ENCODE results near the gene SUFU. TPM values are rescaled to one million over a fixed set of nuclear protein-coding genes. Genes with fewer than 3 reads are reported as not detected.

Gene SUFU
- total RNA-seq, 1 donor from 2014 or later: 13.5 TPM

DNA sequence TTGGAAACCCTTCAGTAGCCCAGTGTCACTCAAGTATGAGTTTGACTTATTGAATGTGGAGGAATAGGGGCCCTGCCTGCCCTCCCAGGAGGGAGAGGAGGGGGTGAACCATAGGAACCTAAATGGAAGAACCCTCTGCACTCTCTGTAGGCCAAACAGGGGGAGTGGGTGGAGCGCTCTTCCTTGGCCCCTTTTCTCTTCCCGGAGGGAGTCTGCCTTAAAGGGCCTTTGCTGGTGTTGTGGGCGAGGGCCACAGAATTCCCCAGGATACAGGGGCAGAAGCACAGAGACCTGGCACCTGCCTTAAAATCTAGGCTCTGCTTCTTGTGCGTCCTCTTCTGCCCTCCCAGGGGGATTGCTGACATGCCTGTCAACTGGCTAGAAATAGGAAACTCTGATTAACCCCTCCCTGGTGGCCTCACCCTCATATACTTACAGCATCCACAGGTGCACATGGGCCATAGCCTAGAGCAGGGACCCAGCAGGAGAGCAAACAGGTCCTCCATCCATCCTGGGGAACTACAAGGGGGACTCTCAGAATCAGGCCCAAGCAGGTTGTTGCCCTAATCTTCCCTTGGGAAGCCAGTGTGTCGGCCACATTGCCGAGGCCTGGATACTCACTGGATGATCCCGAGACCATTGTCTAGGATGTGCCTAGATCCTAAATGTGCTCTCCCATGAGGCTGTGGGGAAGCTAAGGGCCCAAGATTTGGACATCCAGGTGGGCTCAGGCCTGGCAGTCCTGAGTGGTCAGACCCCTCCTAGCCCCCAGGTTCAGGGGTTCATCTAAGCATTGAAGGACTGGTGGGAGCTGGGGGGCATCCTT is 143.9 kb downstream of the SUFU start:
- H3K4me1 ChIP-seq: peaks cover 62% of the 10 kb centered on the region
- no peaks in the 10 kb centered on the region for H3K9me3 ChIP-seq
- intact Hi-C loops (cut with DNase I): no loop called here
- ATAC-seq (no peak), DNase-seq (no peak)
- peaks cover 12% of the 10 kb centered on the region for H3K36me3 ChIP-seq
- TF ChIP-seq, protein P1, sequence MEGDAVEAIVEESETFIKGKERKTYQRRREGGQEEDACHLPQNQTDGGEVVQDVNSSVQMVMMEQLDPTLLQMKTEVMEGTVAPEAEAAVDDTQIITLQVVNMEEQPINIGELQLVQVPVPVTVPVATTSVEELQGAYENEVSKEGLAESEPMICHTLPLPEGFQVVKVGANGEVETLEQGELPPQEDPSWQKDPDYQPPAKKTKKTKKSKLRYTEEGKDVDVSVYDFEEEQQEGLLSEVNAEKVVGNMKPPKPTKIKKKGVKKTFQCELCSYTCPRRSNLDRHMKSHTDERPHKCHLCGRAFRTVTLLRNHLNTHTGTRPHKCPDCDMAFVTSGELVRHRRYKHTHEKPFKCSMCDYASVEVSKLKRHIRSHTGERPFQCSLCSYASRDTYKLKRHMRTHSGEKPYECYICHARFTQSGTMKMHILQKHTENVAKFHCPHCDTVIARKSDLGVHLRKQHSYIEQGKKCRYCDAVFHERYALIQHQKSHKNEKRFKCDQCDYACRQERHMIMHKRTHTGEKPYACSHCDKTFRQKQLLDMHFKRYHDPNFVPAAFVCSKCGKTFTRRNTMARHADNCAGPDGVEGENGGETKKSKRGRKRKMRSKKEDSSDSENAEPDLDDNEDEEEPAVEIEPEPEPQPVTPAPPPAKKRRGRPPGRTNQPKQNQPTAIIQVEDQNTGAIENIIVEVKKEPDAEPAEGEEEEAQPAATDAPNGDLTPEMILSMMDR (IDR thresholded peaks at IDR 0.05): no peak
- peak overlapping the region; percentile 100 for H3K27ac ChIP-seq
- H3K4me3 ChIP-seq: peak overlapping the region; percentile 85
- no peaks in the 10 kb centered on the region for H3K27me3 ChIP-seq

DNA sequence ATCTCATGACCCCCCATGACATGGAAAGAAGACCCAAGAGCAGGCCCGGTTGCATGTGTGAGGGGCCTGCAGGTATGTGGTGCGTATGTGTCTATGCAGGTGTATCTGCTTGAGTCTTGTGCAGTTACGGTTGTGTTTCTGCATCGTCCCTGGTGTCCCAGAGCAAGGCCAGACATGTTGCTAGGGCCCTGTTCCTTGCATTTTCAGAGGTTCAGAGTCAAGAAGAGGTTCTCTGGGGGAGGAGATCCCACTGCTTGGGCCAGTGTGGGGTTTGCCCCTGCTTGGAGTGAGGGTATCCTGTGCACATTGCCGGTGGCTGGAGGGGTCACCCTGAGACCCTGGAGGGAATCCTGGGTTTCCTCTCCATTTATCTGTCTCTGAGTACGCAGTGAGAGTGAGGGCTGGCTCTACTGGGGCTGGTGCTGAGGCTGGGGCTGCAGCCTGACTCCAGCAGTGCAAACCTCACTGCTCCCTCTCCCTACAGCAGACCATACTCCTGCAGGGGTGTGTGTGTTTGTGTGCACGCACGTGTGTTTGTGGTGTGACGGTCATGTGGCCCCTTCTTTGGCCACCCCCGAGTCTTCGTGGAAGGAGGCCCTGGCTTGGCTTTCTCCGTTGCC is 144.6 kb downstream of the SUFU start:
- Histone ChIP-seq H3K4me3 (peak overlapping the region; percentile 85), H3K4me1 (peaks cover 68% of the 10 kb centered on the region), H3K9me3 (no peaks in the 10 kb centered on the region), H3K27me3 (no peaks in the 10 kb centered on the region), H3K27ac (peak overlapping the region; percentile 77), H3K36me3 (peaks cover 12% of the 10 kb centered on the region)
- intact Hi-C loops (cut with DNase I): no loop called here
- ATAC-seq (no peak), DNase-seq (no peak)
- TF ChIP-seq, protein P1 (IDR thresholded peaks at IDR 0.05): no peak

DNA sequence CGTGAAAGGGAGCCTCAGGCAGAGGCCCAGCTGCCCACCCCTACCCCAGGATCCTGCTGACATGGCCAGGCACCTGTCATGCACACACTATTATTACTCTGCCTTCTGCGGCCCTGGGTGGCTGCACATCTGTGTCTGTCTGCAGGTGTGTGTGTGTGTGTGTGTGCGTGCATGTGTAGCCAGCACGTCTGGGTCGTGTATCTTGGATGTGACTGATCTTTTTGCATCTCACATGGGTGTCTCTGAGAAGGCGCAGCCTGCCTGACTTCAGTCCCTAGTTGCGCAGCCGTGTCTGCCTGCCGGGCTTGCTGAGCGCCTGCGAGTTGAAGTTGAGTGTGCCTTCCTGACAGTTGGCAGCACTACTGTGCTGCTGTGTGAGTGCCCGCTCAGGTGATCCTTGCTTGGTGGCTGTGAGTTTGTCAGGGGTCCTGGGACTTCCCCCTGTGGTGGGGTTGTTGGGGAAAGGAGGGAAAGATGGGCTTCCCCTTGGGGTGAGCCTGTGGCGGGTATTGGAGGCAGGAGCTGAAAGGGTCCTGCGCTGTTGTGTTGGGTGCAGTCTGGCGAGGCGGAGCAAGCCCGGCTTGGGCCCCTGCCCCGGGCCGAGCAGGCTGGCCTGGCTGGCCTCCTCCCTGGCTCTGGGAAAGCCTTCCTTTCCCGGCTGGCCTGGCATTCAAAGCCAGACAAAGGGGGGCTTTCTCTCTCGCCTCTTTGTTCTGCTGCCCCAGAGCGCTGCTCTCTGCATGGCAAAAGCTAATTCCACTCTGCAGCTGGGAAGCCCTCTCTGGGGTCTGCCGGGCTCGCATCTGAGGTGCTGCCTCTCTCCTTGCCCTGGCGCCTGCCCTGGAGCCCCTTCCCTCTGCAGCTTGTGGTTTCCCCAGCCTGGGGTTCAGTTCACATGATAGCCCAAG is 145.4 kb downstream of the SUFU start:
- H3K27me3 ChIP-seq: no peaks in the 10 kb centered on the region
- TF ChIP-seq, protein P1 (IDR thresholded peaks at IDR 0.05): no peak
- peak; percentile 81 for DNase-seq
- H3K9me3 ChIP-seq: no peaks in the 10 kb centered on the region
- peaks cover 20% of the 10 kb centered on the region for H3K36me3 ChIP-seq
- intact Hi-C loops (cut with DNase I): no loop called here
- H3K4me1 ChIP-seq: peaks cover 74% of the 10 kb centered on the region
- ATAC-seq: no peak
- H3K4me3 ChIP-seq: peak overlapping the region; percentile 85
- H3K27ac ChIP-seq: peak overlapping the region; percentile 77

DNA sequence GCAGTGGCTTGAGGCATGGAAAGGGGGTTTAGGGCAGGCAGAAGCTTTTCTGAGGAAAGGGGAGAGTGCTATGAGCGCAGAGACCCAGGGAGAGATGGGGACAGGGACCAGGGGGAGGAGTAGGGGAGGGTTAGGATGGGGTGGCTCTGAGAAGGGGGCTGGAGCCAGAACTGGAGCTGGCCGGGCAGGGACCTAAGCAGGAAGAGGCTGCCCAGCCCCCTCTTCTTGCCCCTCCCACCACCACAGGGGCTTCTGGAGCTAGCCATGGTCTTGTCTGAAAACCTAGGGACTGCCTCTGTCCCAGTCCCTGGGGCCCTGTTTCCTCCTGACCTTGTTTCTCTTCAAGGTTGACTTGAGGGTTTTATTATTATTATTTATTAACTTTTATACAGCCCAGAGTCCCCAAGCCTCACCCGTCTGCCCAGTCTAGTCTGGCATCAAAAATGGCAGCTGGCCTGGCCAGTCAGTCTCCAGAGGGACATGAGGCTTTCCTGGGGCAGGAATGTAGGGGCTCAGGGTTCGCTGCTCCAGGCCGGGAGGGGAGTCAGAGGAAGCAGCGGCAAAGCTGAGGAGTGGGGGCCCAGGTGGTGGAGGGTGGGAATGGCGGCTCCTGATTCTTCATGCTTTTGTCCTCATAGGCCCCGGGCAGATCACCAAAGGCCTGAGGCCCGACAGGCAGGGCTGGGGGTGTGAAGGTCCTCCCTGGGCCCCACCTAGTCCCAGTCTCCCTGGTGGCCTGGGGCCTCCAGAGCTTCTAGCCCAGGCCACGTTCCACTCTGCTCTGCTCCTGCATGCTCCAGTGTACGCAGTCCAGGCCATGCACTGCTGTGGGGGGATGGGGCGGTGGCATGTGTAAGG is 146.3 kb downstream of the SUFU start:
- no peak for ATAC-seq
- DNase-seq: peak; percentile 69
- intact Hi-C loops (cut with DNase I): no loop called here
- TF ChIP-seq, protein P1 (IDR thresholded peaks at IDR 0.05): no peak
- Histone ChIP-seq H3K4me1 (peaks cover 83% of the 10 kb centered on the region), H3K9me3 (no peaks in the 10 kb centered on the region), H3K4me3 (peak overlapping the region; percentile 85), H3K36me3 (peaks cover 29% of the 10 kb centered on the region), H3K27ac (peak overlapping the region; percentile 77), H3K27me3 (no peaks in the 10 kb centered on the region)
